WTC11 (cell line): Measurements from ENCODE around the gene RMND5B. TPM values are rescaled to one million over a fixed set of nuclear protein-coding genes. Genes with fewer than 3 reads are reported as not detected.
A peak's percentile ranks its signal among the peaks of the same experiment; 100 is the strongest.

ENCODE experiments used
- ATAC-seq: fragments of 200-7000 bp; cut with Tn5 transposase; 2 replicates; pipeline ENCODE4 v1.10.0; 2021; ENCODE audit warnings: mild to moderate bottlenecking, moderate library complexity
- CTCF ChIA-PET: fragments of 300-600 bp; sonication (Branson Sonifier 250); formaldehyde crosslinking; loops from one replicate; lab custom pipeline; 2021; ENCODE audit warnings: antibody characterized with exemption; lab: Charles Lee
- POLR2A ChIA-PET: fragments of 350-600 bp; sonication (Branson Sonifier 250); formaldehyde crosslinking; loops from one replicate; lab custom pipeline; 2021; ENCODE audit warnings: antibody characterized with exemption; lab: Charles Lee
- DNase-seq: peaks from one replicate; pipeline ENCODE4 v3.0.0; 2021; ENCODE audit warnings: low spot score
- H3K27ac Mint-ChIP-seq: 2 replicates; pipeline ENCODE4 v1.8.0; 2021; ENCODE audit warnings: mixed read lengths
- H3K27me3 Mint-ChIP-seq: 2 replicates; pipeline ENCODE4 v1.8.0; 2021; ENCODE audit warnings: low read depth, mild to moderate bottlenecking, moderate library complexity, mixed read lengths
- H3K36me3 Mint-ChIP-seq: 2 replicates; pipeline ENCODE4 v1.8.0; 2021; ENCODE audit warnings: mixed read lengths
- H3K4me1 Mint-ChIP-seq: 2 replicates; pipeline ENCODE4 v1.8.0; 2022; ENCODE audit warnings: mixed read lengths
- H3K4me3 Mint-ChIP-seq: 2 replicates; pipeline ENCODE4 v1.8.0; 2021; ENCODE audit warnings: mild to moderate bottlenecking, moderate library complexity, mixed read lengths
- H3K9me3 Mint-ChIP-seq: 2 replicates; pipeline ENCODE4 v1.8.0; 2021; ENCODE audit warnings: mixed read lengths
- AFF4 ChIP-seq: sonication (generic); formaldehyde crosslinking; IDR thresholded peaks from 2 replicates; pipeline ENCODE4 v1.8.1; 2023; ENCODE audit warnings: mild to moderate bottlenecking, missing genetic modification reagents, borderline replicate concordance
- AR ChIP-seq: fragments of 250-450 bp; sonication (Bioruptor Pico); IDR thresholded peaks from 2 replicates; pipeline ENCODE4 v1.9.0; 2021; ENCODE audit warnings: mild to moderate bottlenecking
- ARID4B ChIP-seq: sonication (generic); formaldehyde crosslinking; IDR thresholded peaks from 2 replicates; pipeline ENCODE4 v1.8.0; 2023; ENCODE audit warnings: missing genetic modification reagents, mild to moderate bottlenecking, borderline replicate concordance
- CREM ChIP-seq: sonication (generic); formaldehyde crosslinking; IDR thresholded peaks from 2 replicates; pipeline ENCODE4 v1.8.1; 2022; ENCODE audit warnings: mild to moderate bottlenecking, missing genetic modification reagents, moderate library complexity
- E2F1 ChIP-seq: sonication (generic); formaldehyde crosslinking; IDR thresholded peaks from 2 replicates; pipeline ENCODE4 v1.8.0; 2022; ENCODE audit warnings: mild to moderate bottlenecking, missing genetic modification reagents
- E2F5 ChIP-seq: sonication (generic); formaldehyde crosslinking; IDR thresholded peaks from 2 replicates; pipeline ENCODE4 v1.8.1; 2022; ENCODE audit warnings: mild to moderate bottlenecking, moderate library complexity, missing genetic modification reagents
- GABPB1 ChIP-seq: sonication (generic); formaldehyde crosslinking; IDR thresholded peaks from 2 replicates; pipeline ENCODE4 v1.8.1; 2023; ENCODE audit warnings: mild to moderate bottlenecking, missing genetic modification reagents
- IRF2 ChIP-seq: sonication (generic); formaldehyde crosslinking; IDR thresholded peaks from 2 replicates; pipeline ENCODE4 v1.8.0; 2022; ENCODE audit warnings: low read depth, missing genetic modification reagents, borderline replicate concordance
- NR3C1 ChIP-seq: sonication (generic); formaldehyde crosslinking; conservative IDR thresholded peaks from 2 replicates; pipeline ENCODE4 v1.8.1; 2023; ENCODE audit warnings: low read depth, mild to moderate bottlenecking, missing genetic modification reagents
- OVOL2 ChIP-seq: fragments of 250-450 bp; sonication (Bioruptor Pico); IDR thresholded peaks from 2 replicates; pipeline ENCODE4 v1.9.0; 2021; ENCODE audit warnings: mild to moderate bottlenecking, borderline replicate concordance
- PREB ChIP-seq: sonication (generic); formaldehyde crosslinking; IDR thresholded peaks from 2 replicates; pipeline ENCODE4 v1.8.1; 2022; ENCODE audit warnings: mild to moderate bottlenecking, missing genetic modification reagents, moderate library complexity, borderline replicate concordance
- SOX15 ChIP-seq: fragments of 250-450 bp; sonication (Bioruptor Pico); IDR thresholded peaks from 2 replicates; pipeline ENCODE4 v1.9.0; 2021; ENCODE audit warnings: mild to moderate bottlenecking
- ZNF121 ChIP-seq: sonication (generic); formaldehyde crosslinking; IDR thresholded peaks from 2 replicates; pipeline ENCODE4 v1.8.0; 2023; ENCODE audit warnings: missing genetic modification reagents
- ZNF138 ChIP-seq: sonication (generic); formaldehyde crosslinking; conservative IDR thresholded peaks from 2 replicates; pipeline ENCODE4 v1.8.1; 2022; ENCODE audit warnings: mild to moderate bottlenecking, moderate library complexity, missing genetic modification reagents
- ZNF416 ChIP-seq: fragments of 250-450 bp; sonication (Bioruptor Pico); IDR thresholded peaks from 2 replicates; pipeline ENCODE4 v1.9.0; 2021; ENCODE audit warnings: mild to moderate bottlenecking, inconsistent platforms
- total RNA-seq: library from RNA; stranded (reverse); gene quantifications from 3 replicates; pipeline ENCODE4 v1.2.3, GENCODE V29; 2021
- TF ChIP-seq, protein P1 (sequence below): sonication (generic); formaldehyde crosslinking; conservative IDR thresholded peaks from 2 replicates; pipeline ENCODE4 v1.8.1; 2023; ENCODE audit warnings: mild to moderate bottlenecking, low read depth, missing genetic modification reagents, moderate library complexity

The RMND5B gene
- total RNA-seq, 1 experiment from 2014 or later: 93.3 TPM

- TF ChIP-seq ARID4B (CRISPR knock-in tag): no peak
- TF ChIP-seq E2F5 (CRISPR knock-in tag): no peak
- no peak for TF ChIP-seq AFF4 (CRISPR knock-in tag)
- no peak for TF ChIP-seq CREM
- TF ChIP-seq ZNF416 (CRISPR knock-in tag): no peak
- no peak for TF ChIP-seq SOX15 (CRISPR knock-in tag)
- TF ChIP-seq, protein P1, sequence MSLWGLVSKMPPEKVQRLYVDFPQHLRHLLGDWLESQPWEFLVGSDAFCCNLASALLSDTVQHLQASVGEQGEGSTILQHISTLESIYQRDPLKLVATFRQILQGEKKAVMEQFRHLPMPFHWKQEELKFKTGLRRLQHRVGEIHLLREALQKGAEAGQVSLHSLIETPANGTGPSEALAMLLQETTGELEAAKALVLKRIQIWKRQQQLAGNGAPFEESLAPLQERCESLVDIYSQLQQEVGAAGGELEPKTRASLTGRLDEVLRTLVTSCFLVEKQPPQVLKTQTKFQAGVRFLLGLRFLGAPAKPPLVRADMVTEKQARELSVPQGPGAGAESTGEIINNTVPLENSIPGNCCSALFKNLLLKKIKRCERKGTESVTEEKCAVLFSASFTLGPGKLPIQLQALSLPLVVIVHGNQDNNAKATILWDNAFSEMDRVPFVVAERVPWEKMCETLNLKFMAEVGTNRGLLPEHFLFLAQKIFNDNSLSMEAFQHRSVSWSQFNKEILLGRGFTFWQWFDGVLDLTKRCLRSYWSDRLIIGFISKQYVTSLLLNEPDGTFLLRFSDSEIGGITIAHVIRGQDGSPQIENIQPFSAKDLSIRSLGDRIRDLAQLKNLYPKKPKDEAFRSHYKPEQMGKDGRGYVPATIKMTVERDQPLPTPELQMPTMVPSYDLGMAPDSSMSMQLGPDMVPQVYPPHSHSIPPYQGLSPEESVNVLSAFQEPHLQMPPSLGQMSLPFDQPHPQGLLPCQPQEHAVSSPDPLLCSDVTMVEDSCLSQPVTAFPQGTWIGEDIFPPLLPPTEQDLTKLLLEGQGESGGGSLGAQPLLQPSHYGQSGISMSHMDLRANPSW (CRISPR knock-in tag): no peak
- TF ChIP-seq E2F1 (CRISPR knock-in tag): no peak
- no peak for TF ChIP-seq ZNF121
Measured at GRCh38 chr5:178117923-178118701, 12.7 kb upstream of the RMND5B start (continued).

- Mint-ChIP-seq H3K36me3 (peaks cover 11% of the 10 kb centered on the region), H3K4me1 (peaks cover 65% of the 10 kb centered on the region), H3K27ac (peak overlapping the region; percentile 57; the same call in 1 of the 2 replicates), H3K4me3 (no peak overlapping the region), H3K27me3 (no peaks in the 10 kb centered on the region), H3K9me3 (no peaks in the 10 kb centered on the region)
- ChIA-PET POLR2A (interaction anchor here (0.9 to 1.5 kb wide), 4 partner anchors 11 to 84 kb away, joined by 3 to 10 read pairs (median 5); partner anchors contain the start of genes HNRNPAB, NHP2 and RMND5B), CTCF (interaction anchor here (0.6 to 8.9 kb wide), 23 partner anchors 8 to 708 kb away, joined by 3 to 138 read pairs (median 7); partner anchors contain the start of genes NHP2 and RMND5B)
- no peak for ATAC-seq
- DNase-seq: no peak
- TF ChIP-seq AR (CRISPR knock-in tag) (no peak), ZNF138 (CRISPR knock-in tag) (no peak), NR3C1 (CRISPR knock-in tag) (no peak), IRF2 (CRISPR knock-in tag) (no peak), OVOL2 (CRISPR knock-in tag) (no peak), GABPB1 (CRISPR knock-in tag) (no peak), PREB (no peak)
Measured at GRCh38 chr5:178119915-178120606, 10.8 kb upstream of the RMND5B start.
